HepG2 (cell line): ENCODE data around the gene LEAP2. TPM values are rescaled to one million over a fixed set of nuclear protein-coding genes. Genes with fewer than 3 reads are reported as not detected.
A peak's percentile ranks its signal among the peaks of the same experiment; 100 is the strongest.

Experiments
- HOXA3 ChIP-seq: sonication (generic); formaldehyde crosslinking; IDR thresholded peaks from 2 replicates; pipeline ENCODE4 v1.5.0; 2020; ENCODE audit warnings: missing genetic modification reagents
- KMT2B ChIP-seq: IDR thresholded peaks from 2 replicates; pipeline ENCODE4 v1.6.1; 2016; ENCODE audit warnings: missing genetic modification reagents, missing compliant biosample characterization
- MED13 ChIP-seq: sonication (generic); formaldehyde crosslinking; IDR thresholded peaks from 2 replicates; pipeline ENCODE4 v1.5.0; 2020; ENCODE audit warnings: missing genetic modification reagents
- RXRB ChIP-seq: IDR thresholded peaks from 2 replicates; pipeline ENCODE4 v1.6.1; 2016; ENCODE audit warnings: borderline replicate concordance, missing genetic modification reagents, missing compliant biosample characterization
- TSC22D2 ChIP-seq: sonication (generic); formaldehyde crosslinking; IDR thresholded peaks from 2 replicates; pipeline ENCODE4 v1.5.1; 2020; ENCODE audit warnings: missing genetic modification reagents, mild to moderate bottlenecking, borderline replicate concordance
- ZFX ChIP-seq: sonication (generic); formaldehyde crosslinking; IDR thresholded peaks from 2 replicates; pipeline ENCODE4 v1.4.0; 2020; ENCODE audit warnings: mild to moderate bottlenecking, low read depth, missing genetic modification reagents, moderate library complexity
- ZMYM4 ChIP-seq: sonication (generic); formaldehyde crosslinking; IDR thresholded peaks from 2 replicates; pipeline ENCODE4 v1.8.1; 2023; ENCODE audit warnings: mild to moderate bottlenecking, missing genetic modification reagents
- ZNF296 ChIP-seq: sonication (generic); formaldehyde crosslinking; conservative IDR thresholded peaks from 2 replicates; pipeline ENCODE4 v1.5.0; 2020; ENCODE audit warnings: mild to moderate bottlenecking, missing genetic modification reagents
- ZNF614 ChIP-seq: IDR thresholded peaks from 2 replicates; pipeline ENCODE4 v1.6.1; 2018; ENCODE audit warnings: missing biosample characterization, missing genetic modification reagents, inconsistent platforms, borderline replicate concordance
- ZNF703 ChIP-seq: sonication (generic); formaldehyde crosslinking; IDR thresholded peaks from 2 replicates; pipeline ENCODE4 v1.5.1; 2020; ENCODE audit warnings: missing genetic modification reagents, mild to moderate bottlenecking, moderate library complexity, borderline replicate concordance
- ZNF75D ChIP-seq: sonication (generic); formaldehyde crosslinking; IDR thresholded peaks from 2 replicates; pipeline ENCODE4 v1.8.1; 2023; ENCODE audit warnings: missing genetic modification reagents, mild to moderate bottlenecking, borderline replicate concordance
- ZNF83 ChIP-seq: sonication (generic); formaldehyde crosslinking; IDR thresholded peaks from 2 replicates; pipeline ENCODE4 v1.4.0; 2020; ENCODE audit warnings: missing genetic modification reagents, mild to moderate bottlenecking, borderline replicate concordance
- polyA plus RNA-seq, 8 experiments: library from polyadenylated mRNA; depleted of rRNA in 3 of 8; stranded (reverse) in 7 of 8; unstranded in 1 of 8; fragments of >200 nt; fragmentation: Illumina TruSeq in 4 of 8; extraction: Trizol in 4 of 8; gene quantifications; 2 replicates each; pipeline versions ENCODE4 v1.2.1 to v1.2.3, GENCODE V29; 2011 to 2016; ENCODE audit warnings: low read depth in 4 of 8, missing spikeins in 1 of 8, mixed read lengths in 1 of 8; ENCODE audit not compliant: insufficient read depth in 1 of 8
- total RNA-seq, 5 experiments: library from RNA; depleted of rRNA; stranded (reverse); fragments of >200 nt; fragmentation: Illumina TruSeq; extraction: Trizol; gene quantifications; 2 replicates each; pipeline ENCODE4 v1.2.3, GENCODE V29; 2016; ENCODE audit warnings: low read depth in 1 of 5
- TF ChIP-seq, protein P1 (sequence below): sonication (generic); formaldehyde crosslinking; IDR thresholded peaks from 2 replicates; pipeline ENCODE4 v1.4.0; 2020; ENCODE audit warnings: missing genetic modification reagents
- TF ChIP-seq, protein P2 (sequence below), 2 experiments: sonication (generic) in 1 of 2; formaldehyde crosslinking in 1 of 2; IDR thresholded peaks; 2 replicates each; pipeline versions ENCODE4 v1.4.0 to v1.6.1; 2016 to 2020; ENCODE audit warnings: borderline replicate concordance in 1 of 2, low read depth in 1 of 2, mild to moderate bottlenecking in 1 of 2, missing genetic modification reagents in 1 of 2
- TF ChIP-seq, protein P3 (sequence below): IDR thresholded peaks from 2 replicates; pipeline ENCODE4 v1.6.1; 2016; ENCODE audit warnings: mild to moderate bottlenecking, missing biosample characterization, missing genetic modification reagents
- TF ChIP-seq, protein P4 (sequence below): sonication (generic); formaldehyde crosslinking; IDR thresholded peaks from 2 replicates; pipeline ENCODE4 v1.8.0; 2022; ENCODE audit warnings: missing genetic modification reagents, mild to moderate bottlenecking, borderline replicate concordance
- TF ChIP-seq, protein P5 (sequence below), 2 experiments: sonication (generic) in 1 of 2; formaldehyde crosslinking in 1 of 2; IDR thresholded peaks; 2 replicates each; pipeline versions ENCODE4 v1.4.0 to v1.6.1; 2018 to 2020; ENCODE audit warnings: missing genetic modification reagents in 2 of 2, borderline replicate concordance in 1 of 2, low read depth in 1 of 2, mild to moderate bottlenecking in 1 of 2, missing biosample characterization in 1 of 2
- TF ChIP-seq, protein P6 (sequence below): sonication (generic); formaldehyde crosslinking; IDR thresholded peaks from 2 replicates; pipeline ENCODE4 v1.4.0; 2020; ENCODE audit warnings: mild to moderate bottlenecking, missing genetic modification reagents

LEAP2 gene
- total and polyA plus RNA-seq, 2 of the 13 experiments (the other 11 are each of a cell fraction or from before 2014, with no cell fraction given) = 23.9 to 51.9 TPM

DNA sequence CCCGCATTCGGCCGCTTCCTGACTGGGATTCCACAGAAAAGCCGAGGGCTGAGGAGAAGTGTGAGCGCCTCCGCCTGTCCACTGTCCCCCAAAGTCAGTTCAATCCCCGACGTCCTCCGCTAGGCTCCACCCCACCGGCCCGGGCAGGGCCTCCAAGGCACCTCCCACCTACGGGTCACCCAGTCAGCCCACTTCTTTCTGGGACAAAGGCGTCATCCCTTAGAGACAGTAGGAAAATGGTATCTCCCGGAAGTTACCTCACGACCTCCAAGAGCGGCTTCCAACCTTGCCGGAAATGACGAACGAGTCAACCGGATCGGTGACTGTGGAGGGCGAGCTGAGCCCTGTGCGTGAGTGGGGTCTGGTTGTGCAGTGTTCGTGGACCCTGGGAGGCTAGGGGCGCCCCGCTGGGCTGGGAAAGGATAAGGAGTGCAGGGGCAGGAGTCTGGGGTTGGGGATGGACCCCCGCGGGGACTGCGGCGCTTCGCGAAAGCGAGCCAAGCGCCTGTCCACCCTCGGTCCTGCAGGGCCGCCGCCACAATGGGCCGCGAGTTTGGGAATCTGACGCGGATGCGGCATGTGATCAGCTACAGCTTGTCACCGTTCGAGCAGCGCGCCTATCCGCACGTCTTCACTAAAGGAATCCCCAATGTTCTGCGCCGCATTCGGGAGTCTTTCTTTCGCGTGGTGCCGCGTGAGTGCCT lies 7.0 kb upstream of the LEAP2 start, which contains the start of the genes GDF9 and UQCRQ (continued):
- TF ChIP-seq, protein P1, sequence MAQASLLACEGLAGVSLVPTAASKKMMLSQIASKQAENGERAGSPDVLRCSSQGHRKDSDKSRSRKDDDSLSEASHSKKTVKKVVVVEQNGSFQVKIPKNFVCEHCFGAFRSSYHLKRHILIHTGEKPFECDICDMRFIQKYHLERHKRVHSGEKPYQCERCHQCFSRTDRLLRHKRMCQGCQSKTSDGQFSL (CRISPR knock-in tag) = peak; percentile 80
- TF ChIP-seq ZNF614 (CRISPR knock-in tag) = 0 out of 2 replicates have a peak, but pooled peaks have one; percentile 26
- no peak for TF ChIP-seq ZNF75D (CRISPR knock-in tag)
- peak; percentile 88 for TF ChIP-seq RXRB
- TF ChIP-seq, protein P2, sequence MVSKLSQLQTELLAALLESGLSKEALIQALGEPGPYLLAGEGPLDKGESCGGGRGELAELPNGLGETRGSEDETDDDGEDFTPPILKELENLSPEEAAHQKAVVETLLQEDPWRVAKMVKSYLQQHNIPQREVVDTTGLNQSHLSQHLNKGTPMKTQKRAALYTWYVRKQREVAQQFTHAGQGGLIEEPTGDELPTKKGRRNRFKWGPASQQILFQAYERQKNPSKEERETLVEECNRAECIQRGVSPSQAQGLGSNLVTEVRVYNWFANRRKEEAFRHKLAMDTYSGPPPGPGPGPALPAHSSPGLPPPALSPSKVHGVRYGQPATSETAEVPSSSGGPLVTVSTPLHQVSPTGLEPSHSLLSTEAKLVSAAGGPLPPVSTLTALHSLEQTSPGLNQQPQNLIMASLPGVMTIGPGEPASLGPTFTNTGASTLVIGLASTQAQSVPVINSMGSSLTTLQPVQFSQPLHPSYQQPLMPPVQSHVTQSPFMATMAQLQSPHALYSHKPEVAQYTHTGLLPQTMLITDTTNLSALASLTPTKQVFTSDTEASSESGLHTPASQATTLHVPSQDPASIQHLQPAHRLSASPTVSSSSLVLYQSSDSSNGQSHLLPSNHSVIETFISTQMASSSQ (IDR thresholded peaks at IDR 0.05; ENCODE audit: low read depth) = peak; percentile 42; the same call in 1 of the 2 replicates
- TF ChIP-seq, protein P2 (CRISPR knock-in tag; IDR thresholded peaks at IDR 0.05; ENCODE audit: borderline replicate concordance) = peak; percentile 48; the same call in 1 of the 2 replicates
- no peak for TF ChIP-seq ZNF703 (CRISPR knock-in tag)
- TF ChIP-seq, protein P3, sequence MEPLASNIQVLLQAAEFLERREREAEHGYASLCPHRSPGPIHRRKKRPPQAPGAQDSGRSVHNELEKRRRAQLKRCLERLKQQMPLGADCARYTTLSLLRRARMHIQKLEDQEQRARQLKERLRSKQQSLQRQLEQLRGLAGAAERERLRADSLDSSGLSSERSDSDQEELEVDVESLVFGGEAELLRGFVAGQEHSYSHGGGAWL (CRISPR knock-in tag) = peak; percentile 36; the same call in 1 of the 2 replicates
- TF ChIP-seq, protein P4, sequence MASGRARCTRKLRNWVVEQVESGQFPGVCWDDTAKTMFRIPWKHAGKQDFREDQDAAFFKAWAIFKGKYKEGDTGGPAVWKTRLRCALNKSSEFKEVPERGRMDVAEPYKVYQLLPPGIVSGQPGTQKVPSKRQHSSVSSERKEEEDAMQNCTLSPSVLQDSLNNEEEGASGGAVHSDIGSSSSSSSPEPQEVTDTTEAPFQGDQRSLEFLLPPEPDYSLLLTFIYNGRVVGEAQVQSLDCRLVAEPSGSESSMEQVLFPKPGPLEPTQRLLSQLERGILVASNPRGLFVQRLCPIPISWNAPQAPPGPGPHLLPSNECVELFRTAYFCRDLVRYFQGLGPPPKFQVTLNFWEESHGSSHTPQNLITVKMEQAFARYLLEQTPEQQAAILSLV (CRISPR knock-in tag) = peak; percentile 59
- peak; percentile 98 for TF ChIP-seq HOXA3
- peak; percentile 96 for TF ChIP-seq ZMYM4 (CRISPR knock-in tag)
- TF ChIP-seq TSC22D2 = 0 out of 2 replicates have a peak, but pooled peaks have one; percentile 13
- TF ChIP-seq ZNF296 = no peak
- 0 out of 2 replicates have a peak, but pooled peaks have one; percentile 68 for TF ChIP-seq MED13 (CRISPR knock-in tag)
- TF ChIP-seq, protein P5, sequence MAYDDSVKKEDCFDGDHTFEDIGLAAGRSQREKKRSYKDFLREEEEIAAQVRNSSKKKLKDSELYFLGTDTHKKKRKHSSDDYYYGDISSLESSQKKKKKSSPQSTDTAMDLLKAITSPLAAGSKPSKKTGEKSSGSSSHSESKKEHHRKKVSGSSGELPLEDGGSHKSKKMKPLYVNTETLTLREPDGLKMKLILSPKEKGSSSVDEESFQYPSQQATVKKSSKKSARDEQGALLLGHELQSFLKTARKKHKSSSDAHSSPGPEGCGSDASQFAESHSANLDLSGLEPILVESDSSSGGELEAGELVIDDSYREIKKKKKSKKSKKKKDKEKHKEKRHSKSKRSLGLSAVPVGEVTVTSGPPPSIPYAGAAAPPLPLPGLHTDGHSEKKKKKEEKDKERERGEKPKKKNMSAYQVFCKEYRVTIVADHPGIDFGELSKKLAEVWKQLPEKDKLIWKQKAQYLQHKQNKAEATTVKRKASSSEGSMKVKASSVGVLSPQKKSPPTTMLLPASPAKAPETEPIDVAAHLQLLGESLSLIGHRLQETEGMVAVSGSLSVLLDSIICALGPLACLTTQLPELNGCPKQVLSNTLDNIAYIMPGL (CRISPR knock-in tag; IDR thresholded peaks at IDR 0.05; ENCODE audit: borderline replicate concordance in 1 of 2, low read depth in 1 of 2) = peak; percentile 82; a peak in 3 of 4 replicates
- TF ChIP-seq KMT2B (CRISPR knock-in tag) = peak; percentile 86
- TF ChIP-seq ZNF83 (CRISPR knock-in tag) = no peak; the same call in 1 of the 2 replicates
- TF ChIP-seq ZFX (CRISPR knock-in tag) = peak; percentile 80
- TF ChIP-seq, protein P6, sequence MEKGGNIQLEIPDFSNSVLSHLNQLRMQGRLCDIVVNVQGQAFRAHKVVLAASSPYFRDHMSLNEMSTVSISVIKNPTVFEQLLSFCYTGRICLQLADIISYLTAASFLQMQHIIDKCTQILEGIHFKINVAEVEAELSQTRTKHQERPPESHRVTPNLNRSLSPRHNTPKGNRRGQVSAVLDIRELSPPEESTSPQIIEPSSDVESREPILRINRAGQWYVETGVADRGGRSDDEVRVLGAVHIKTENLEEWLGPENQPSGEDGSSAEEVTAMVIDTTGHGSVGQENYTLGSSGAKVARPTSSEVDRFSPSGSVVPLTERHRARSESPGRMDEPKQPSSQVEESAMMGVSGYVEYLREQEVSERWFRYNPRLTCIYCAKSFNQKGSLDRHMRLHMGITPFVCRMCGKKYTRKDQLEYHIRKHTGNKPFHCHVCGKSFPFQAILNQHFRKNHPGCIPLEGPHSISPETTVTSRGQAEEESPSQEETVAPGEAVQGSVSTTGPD (CRISPR knock-in tag) = 0 out of 2 replicates have a peak, but pooled peaks have one; percentile 28
